HG03571 (cell line): ENCODE measurements around the gene APOB.
A peak's percentile ranks its signal among the peaks of the same experiment; 100 is the strongest.

ENCODE experiments used
- ATAC-seq: cut with Tn5 transposase; IDR thresholded peaks from one replicate; pipeline ENCODE4 v1.9.1; 2021; ENCODE audit not compliant: unreplicated experiment

APOB gene

DNA sequence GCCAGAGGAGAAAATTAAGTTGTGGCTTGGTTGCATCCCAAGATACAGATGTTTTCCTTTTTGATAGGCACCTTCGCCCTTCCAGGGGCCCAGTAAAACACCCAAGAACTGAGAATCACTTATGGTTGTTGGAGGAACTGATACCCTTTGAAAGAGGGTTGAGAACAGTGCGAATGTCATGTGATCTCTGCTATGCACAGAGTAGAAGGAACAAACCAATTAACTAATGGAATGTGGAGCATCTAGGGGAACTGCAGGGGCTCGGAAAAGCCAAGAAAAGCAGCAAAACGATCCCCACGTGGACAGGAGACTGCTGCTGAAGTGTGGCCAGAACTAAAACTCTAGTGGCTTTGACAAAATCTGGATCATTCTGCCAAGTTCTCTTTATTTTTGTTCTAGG, 58.8 kb downstream of the APOB start:
- no peak for ATAC-seq

DNA sequence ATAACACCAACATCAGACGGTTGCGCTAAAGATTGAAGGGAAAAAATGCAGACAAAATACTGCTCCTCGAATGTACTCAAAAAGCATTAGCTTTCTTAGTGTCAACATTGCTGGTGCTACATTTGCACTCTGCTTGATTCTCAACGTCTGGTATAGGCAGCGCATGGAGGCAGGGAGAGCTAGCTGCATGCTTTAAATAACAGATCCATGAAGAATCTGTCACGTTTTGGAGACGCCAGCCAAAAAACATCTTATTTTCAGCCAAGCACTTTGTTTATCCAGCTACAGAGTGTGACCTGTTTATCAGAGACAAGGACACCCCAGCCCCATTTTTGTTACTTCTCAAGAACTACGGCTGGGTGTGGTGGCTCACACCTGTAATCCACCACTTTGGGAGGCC, 59.5 kb downstream of the APOB start:
- no peak for ATAC-seq

DNA sequence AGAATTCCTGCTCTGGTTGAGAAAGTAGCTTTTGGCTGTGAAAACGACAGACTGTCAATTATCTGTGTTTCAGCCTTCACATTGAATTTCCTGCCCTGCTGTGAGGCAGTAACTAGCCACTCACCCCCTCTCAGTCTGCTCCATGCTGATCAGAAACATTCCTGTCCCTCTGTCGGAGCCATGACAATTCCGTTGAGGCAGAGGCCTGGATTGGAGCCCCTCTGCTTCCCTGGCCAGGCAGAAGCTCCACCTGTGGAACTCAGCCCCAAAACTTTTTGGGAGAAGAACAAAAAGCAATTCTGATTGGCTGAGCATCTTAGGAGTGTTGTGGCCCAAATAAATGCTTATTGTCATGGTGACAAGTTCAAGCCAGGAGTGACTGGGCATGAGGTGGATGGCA, 60.0 kb downstream of the APOB start:
- no peak for ATAC-seq

DNA sequence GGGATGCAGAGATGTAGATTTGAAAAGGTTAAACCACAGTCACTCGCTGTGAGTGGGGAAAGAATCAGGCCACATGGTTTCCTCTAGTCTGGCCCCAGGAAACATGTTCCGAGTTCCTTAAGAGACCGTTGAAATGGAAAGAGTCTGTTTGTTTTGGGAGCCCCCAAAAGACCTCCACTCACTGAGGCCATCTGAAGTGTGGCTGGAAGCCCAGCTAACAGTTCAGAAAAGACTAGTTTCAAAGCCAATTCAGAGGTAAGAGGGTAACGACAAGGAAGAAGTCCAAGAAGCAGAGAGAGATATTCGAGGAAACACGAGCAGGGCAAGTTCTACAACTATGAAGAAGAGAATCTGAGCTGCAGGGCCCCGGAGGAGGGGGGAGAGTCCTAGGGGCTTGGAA, 61.0 kb downstream of the APOB start:
- no peak for ATAC-seq

DNA sequence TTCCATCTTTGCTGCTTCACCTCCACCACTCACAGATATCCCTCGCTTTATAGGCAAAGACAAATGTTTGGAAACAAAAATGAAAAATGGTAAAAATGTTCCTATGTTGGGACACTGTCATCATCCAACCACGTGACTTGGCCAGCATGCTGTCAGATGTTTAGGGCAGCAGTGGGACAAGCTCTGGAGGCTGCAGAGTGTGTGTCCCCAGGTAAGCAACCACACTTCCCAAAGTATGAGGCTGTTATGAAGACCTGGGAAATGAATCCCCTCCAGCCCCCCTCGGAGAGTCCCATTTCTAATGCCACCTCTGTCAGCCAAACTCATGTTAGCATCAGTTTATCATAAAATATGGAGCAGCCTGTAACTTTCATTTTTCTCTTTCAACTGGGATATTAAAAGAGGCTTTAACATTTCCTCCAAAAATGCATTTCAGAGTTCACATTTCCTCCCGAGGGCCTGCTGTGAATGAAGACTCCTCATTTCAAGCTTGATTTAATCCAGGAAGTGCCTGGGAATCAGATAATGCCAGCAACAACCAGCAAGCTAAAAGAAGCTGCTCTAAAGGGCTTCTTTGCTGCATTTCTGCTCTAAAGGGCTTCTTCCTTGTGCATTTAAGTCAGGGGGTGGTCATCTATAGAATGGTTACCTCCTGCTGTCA, 66.2 kb downstream of the APOB start:
- no peak for ATAC-seq

DNA sequence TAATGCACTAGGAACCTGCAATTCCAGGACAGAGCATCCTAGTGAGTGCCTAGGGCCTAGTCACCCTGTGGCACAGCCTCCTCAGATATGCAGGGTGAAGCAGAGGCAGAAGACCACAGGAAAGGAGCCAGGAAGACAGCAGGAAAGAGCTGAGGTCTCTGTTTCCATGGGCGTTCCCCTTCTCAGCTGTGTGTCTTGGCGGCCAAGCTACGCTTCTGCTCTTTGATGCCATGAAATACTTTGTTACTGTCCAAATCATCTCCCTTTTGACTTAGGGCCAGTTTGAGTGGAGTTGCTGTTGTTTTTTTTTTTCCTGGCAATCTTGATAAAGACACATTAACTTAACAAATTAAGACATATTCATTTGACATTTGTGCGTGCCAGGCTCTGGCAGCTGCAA, 67.3 kb downstream of the APOB start:
- ATAC-seq = no peak

DNA sequence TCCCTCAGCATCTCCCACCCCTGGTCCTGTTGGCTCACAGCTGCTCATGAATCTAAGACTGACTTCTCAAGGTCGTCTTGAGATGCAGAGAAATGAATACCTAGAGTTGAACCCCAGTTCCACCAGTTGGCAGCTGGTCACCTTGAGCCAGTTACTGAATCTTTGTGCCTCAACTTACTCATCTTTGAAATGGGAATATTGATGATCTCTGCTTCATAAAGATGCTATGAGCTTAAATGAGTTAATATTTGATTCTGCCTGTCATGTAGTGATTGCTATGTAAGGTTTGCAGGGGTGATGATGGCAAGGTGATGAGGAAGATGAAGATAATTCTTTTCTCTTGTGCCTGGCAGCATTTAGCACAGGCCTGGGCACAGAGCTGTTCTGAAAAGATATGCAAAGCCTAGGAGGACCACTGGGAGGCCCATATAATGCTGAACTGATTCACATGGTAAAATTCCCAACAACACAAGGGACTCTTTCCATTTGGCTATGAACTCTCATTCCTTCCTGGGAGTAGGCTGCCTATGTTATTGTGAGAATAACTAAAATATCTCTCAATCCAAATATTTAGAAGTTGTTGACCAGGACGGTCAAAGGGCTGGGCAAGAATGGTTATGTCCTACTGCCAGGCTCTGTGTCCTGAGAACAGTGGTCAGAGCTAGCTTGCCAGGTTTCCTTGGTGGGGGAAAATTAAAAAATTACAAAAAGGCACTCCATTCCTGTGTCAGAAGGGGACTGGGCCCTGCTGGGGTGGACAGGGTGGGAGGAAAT, 70.9 kb downstream of the APOB start:
- ATAC-seq = no peak

DNA sequence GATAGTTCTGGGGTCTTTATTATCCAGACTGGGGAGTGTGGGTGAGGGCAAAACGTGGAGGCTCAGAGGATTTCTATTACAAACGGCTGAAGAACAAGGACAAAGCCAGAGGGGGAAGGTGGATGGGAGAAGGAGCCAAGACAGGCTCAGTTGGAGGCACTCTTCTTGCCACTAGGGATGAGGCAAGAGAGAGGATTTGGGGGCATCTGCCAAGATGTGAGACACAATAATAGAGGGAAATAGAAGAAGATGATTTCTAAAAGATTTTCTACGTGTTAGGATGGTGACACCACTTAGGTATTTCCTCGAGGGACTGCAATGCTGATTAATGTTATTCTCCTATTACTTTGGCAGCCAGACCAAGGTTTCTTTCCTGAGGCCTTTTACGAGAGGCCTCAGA, 71.8 kb downstream of the APOB start:
- ATAC-seq = no peak

DNA sequence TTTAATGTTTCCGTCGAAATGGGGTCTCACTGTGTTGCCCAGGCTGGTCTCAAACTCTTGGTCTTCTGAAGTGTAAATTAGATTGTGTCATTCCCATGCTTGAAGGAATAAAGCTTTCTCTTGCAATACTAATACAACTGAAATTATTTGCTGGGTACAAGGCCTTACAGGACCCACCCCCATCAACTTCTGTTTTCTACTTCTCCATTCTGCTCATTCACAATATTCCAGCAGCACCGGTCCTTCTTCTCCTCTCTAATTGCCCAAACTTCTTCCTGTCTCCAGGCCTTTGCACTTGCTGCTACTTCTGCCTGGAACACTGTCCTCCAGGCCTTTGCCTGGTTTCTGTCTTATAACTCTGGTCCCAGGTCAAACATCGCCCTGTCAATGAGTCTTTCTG, 73.8 kb downstream of the APOB start:
- no peak for ATAC-seq

DNA sequence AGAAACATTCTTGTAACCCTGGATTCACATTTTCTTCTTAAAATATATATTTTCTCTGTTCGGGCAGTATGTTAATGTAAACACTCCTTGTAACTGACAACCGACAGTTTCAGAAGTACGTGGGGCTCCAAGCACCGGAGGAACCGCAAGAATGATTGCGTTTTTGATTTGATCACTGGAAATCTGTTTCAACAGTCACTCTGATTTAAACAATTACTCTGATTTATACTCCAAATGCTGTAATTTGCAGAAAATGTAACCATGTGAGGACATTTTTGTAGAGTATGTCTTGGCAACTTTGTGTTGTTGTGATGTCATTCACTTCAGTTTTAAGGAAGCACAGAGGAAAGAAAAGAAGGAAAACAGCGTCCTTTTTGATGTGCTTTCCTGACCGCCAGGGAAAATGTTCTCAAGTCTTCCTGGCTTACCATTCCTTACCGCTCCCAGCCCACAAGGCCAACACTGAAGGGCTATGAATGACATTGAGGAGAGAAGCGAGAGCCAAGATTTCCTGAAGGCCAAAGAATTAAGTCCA, 77.7 kb downstream of the APOB start:
- ATAC-seq = no peak

DNA sequence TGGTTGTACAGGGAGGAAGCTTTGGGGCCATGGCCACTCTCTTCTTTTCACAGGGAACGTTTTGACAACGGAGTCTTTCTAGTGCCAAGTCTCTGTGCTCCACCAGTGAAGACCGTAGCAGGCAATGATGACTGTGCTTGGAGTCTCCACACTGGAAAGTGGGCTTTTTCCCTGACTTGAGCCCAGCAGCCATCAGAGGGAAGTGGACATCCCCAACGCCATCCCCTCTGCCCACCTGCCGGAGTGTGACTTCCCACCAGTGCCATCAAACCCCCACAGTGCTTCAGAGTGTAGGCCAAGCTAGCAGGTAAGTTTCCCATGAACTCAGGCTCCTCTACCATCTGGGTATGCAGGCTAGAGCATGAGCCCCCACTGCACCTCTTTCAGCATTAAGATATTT, 78.7 kb downstream of the APOB start:
- ATAC-seq = no peak

DNA sequence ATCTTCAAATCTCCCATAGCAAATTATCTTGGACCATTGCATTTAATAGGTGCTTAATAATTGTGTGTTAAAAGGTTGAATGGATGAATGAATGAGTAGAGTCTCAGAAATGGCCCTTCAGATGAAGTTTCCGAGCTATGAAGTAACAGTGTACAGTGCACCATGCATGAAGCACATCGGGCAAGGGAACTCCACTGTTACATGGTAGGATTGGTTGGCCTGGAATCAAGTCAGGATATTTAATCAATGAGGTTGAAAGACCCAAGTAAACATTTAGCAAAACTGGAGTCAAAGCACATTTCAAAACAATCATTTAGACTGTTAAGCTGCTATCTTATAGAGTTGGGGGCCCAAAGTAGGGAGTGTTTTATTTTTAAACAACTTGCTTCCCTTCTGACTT, 80.0 kb downstream of the APOB start:
- ATAC-seq = no peak

DNA sequence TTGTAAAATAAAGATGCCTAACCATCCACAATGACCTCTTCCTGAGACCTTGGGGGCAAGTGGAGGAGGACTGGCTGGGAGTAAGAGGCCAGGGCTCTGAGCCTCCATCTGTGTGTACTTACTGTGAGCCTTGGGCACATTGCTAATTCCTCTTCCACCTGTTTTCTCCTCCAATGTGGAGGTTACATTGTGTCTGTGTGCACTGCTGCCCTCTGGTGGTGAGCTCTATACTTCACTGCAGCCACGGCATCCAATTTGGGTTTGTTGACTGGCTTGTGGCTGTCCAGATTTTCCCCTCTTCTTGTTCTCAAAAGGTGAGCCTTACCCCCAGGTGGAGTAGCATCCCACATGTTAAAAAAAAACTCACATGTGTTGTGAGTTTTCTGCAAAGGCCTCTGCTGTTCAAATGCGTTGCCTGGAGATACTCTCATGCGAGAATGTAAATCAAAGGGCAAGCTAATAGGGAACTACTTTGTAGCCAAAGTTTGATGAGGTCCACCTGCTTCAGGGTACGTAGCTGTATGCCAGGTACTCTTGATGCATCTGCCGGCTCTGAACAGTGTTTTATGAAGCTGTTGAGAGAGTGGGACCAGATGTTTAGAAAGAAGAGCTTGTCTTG, 80.8 kb downstream of the APOB start:
- ATAC-seq = peak; percentile 80

DNA sequence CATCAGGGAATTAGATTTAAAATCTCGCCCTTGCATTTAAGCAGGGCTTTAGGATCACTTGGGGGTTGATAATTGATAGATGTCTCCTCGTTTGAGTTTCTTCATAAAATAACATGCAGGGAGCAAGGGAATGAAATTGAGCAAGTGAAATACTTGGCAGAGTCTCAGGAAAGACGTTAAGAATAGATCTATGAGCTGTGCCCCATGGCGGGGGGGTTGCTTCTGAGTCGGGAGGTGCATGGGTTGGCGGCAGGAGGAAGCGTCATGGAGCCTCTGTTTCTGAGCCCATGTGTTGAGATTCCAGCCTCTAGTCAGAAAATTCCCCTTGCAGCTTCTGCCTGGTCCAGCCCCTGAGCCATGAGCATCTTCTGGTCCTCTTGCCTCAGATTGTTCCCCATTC, 82.0 kb downstream of the APOB start:
- ATAC-seq = no peak

DNA sequence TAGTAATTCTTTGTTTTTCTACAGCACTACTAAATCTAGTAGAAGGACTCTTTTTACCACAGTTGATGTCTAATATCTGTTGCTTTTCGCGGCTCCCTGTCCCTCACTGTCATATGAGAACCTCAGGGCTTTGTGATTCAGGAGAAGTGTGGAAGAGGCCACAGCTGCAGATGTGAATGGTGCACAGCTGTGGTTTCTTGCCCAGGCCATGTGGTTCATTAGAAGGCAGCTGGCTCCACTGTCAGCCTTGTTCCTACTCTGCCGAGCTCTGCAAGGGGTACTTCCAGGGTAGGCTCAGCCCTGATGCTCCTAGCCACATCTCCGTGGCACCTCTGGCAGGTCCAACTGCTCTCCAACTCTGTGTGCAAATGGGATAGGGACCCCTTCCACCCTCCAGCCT, 83.9 kb downstream of the APOB start:
- no peak for ATAC-seq

DNA sequence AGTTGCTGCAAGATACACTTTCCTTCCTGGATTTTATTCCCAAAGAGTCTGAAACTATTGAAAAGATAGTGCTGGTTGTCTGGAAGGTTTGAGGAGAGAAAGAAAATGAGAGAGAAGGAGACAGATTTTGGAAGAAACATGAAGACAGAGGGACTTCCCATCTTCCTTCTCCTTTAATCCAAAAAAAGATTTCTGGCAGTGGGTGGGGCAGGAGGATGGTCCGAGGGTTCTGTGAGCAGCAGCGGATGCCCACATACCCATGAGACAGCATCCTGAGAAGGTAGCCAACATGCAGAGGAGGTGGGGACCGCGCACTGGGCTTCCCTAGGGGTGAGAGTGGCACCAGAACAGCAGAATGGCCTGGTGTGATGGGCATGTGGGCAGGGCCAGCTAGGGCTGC, 84.6 kb downstream of the APOB start:
- no peak for ATAC-seq

DNA sequence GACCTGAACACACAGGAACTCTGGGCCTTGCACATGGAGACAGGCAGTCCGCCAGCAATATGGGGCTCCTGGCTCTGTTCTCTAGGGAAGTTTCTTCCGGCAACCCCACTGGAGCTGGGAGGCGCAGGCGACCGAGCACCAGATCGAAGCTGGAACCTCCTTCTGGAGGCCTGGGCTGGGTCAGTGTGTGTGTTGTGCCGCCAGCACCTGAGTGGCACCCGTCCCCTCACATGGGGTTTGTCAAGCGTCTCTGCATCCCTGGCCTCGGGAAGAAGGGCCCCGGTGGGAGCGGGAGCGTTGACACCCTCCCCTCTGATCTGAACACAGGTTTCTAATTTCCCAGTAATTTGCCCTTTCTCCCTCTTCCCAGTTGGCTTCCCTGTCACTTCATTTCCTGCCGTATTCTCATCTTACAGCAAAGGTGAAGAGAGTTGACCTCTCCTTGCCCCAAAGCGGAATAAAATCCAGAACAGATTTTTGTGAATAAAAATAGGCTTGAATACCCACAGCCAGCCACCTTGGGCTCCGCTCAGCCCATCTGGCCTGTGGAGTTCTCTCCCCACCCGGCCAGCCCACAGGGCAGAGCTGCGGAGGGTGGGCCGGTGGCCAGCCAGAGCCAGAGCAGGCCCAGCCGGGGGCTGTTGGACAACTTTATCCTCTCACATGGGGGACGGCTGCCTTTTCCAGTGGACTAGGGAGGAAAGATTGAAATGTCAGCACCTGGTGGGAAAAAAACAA, 85.9 kb downstream of the APOB start:
- ATAC-seq = no peak

DNA sequence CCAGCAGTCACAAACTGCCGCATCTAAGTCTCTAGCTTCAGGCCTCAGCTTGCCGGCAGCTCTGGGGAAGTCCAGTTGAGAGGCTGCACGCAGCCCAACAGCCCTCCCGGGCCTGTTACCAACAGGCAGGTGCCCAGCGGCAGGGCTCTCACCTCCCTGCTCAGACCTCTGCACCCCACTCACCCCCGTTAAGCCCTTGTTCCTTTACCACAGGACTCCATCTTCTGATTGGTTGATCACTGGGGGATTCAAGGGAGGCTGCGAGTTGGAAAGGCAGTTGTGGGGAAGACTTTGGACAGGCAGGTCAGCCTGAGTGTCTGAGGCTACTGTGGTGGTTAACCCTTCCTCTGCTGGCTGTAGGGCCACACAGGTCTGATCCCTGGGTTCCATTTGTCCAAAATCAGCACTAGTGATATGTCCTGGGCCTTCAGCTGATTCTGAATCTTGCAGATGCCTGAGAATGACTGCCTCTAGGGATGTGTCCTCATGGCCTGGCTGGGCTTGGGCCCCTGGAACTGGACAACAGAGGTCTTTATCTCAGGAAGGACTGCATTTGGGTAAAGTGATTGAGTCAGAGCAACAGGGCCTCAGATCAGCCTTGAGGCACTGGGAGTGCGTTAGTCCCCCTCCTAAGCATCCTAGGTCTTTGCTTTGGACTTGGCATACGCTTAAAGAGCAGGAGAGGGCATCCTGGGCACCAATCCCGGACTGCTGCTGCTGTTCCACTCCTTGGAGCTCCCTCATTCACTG, 88.4 kb downstream of the APOB start:
- ATAC-seq = no peak

DNA sequence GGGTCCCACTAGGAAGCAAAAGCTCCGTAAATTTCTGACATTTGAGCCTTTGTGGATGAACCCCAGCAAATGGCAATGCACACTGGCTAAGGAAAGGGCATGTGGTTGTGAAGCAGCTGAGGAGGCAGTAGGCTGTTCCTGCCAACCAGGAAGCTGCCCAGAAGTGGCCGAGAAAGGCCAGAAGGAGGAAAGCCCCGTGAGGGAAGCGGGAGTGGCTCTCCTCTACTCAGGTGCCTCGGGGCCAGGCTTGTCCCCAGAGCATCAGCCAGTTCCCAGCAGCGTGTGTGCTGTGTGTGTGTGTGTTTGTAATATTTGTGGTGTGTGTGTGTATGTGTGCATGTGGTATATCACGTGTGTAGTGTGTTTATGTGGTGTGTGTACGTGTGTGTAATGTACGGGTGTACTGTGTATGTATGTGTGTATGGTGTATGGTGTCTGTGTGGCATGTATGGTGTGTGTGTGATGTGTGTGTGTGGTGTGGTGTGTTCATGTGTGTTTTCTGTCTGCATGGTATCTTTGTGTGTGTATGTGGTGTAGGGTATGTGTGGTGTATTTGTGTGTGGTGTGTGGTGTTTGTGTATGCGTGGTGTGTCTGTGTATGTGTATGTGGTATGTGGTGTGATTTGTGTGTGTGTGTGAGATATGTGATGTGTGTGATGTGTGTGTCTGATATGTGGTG, 90.6 kb downstream of the APOB start:
- ATAC-seq = no peak
